T-helper 2 cell treated with Interferon-gamma antibody and Interleukin-4, amounts not matched to agents 100 ng/mL and 5 ng/mL, for 36 hours (primary cell): ENCODE measurements around the gene ABCB1. TPM values are rescaled to one million over a fixed set of nuclear protein-coding genes. Genes with fewer than 3 reads are reported as not detected.
"Not testable (repeated sequence)": the region's sequence is repeated elsewhere in the genome, so short reads cannot be mapped to it uniquely, and the experiment has no call there.

Experiments used
- intact Hi-C: fragments of 100-400 bp; cut with micrococcal nuclease; formaldehyde crosslinking; loops from one replicate; pipeline ENCODE4 v1.15.1; 2023
- total RNA-seq: library from RNA; stranded (reverse); gene quantifications from 2 replicates; pipeline ENCODE4 v1.2.3, GENCODE V29; 2022

Gene ABCB1
- total RNA-seq, 1 donor from 2014 or later = 3.7 TPM

GRCh38 chr7:87581723-87582122, 19.0 kb downstream of the ABCB1 start:
- intact Hi-C loops = no loop called here

DNA sequence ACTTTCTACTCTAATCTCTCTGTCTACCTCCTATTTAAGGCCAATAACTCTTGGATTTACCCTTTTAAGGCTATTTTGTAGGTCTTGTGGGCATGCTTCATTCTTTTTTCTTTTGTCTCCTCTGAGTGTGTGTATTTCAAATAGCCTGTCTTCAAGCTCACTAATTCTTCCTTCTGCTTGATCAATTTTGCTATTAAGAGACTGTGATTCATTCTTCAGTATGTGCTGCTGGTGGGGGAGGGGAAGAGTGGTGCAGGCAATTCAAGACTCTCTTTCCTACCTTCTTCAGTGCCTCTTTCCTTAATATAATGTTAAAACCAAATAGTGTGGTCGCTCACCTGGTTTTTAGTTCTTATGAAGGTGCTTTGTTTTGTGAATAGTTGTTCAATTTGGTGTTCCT, 20.0 kb downstream of the ABCB1 start:
- intact Hi-C loops = no loop called here

- intact Hi-C loops = no loop called here
These were observed 25.2 kb downstream of the ABCB1 start for GRCh38 chr7:87575521-87575920.

- intact Hi-C loops = no loop called here
These were observed 26.1 kb downstream of the ABCB1 start for GRCh38 chr7:87574630-87575029.

DNA sequence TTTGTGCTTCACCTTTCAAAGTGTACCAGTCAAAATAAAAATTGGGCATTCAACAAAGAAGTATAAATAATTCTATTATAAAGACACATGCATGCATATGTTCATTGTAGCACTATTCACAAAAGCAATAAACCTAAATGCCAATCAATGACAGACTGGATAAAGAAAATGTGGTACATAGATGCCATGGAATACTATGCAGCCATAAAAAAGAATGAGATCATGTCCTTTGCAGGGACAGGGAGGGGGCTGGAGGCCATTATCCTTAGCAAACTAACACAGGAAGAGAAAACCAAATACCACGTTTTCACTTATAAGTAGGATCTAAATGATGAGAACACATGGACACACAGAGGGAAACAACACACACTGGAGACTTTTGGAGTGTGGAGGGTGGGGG, 28.2 kb downstream of the ABCB1 start:
- intact Hi-C loops = not testable (repeated sequence)

DNA sequence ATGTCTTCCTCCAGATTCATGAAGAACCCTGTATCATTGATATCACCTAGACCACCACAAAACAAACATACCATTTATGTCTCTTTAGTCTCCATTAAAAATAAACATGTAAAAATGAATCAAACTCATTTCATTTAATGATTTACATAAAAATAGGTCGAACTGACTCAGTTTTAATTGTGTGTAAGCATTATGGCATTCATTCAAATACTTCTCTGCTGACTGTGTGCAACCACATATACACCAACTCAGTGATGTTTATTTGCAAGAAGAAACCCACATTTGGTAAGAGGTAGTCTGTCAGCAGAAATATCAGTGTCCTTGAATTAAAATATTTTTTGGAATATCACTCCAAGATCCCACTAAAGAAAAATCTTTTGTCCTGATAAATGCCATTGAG, 30.5 kb downstream of the ABCB1 start:
- intact Hi-C loops = no loop called here

GRCh38 chr7:87567052-87567451, 33.6 kb downstream of the ABCB1 start:
- intact Hi-C loops = no loop called here

- intact Hi-C loops = no loop called here
These were observed 34.3 kb downstream of the ABCB1 start for GRCh38 chr7:87566311-87566900.

GRCh38 chr7:87565877-87566276, 34.8 kb downstream of the ABCB1 start:
- intact Hi-C loops = no loop called here

DNA sequence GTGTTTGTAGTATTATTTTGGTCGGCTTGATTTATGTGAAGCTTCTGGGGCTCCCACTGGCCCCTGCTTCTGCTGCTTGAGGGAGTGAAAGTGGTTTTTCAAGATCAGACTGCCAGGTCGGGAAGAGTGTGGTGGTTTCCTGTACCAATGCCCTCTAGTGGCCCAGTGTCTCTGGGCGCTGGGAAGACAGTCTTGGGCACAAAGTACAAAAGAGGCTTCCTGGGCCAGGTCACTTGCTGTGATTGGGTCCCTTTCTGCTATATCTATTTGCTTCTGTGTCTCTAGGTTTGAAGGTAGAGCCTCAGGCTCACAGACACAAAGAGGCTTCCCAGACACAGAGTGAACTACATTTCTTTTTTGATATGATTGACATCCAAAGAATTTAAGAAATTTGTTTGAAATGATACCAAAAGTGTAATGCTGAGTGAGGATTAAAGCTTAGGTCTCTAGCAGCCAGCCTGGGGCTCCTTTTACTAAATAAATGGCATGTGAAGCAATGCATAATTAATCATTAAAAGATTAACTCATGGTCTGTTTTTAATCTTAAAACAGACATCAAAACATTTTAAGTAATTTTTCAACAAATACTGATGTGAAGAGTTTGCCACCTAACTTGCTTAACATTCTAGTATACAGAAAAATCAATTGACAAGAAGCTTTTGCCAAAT, 36.3 kb downstream of the ABCB1 start:
- intact Hi-C loops = no loop called here

- intact Hi-C loops = no loop called here
These were observed 39.0 kb downstream of the ABCB1 start for GRCh38 chr7:87561702-87562101.

- intact Hi-C loops = no loop called here
These were observed 39.6 kb downstream of the ABCB1 start for GRCh38 chr7:87561102-87561501.

DNA sequence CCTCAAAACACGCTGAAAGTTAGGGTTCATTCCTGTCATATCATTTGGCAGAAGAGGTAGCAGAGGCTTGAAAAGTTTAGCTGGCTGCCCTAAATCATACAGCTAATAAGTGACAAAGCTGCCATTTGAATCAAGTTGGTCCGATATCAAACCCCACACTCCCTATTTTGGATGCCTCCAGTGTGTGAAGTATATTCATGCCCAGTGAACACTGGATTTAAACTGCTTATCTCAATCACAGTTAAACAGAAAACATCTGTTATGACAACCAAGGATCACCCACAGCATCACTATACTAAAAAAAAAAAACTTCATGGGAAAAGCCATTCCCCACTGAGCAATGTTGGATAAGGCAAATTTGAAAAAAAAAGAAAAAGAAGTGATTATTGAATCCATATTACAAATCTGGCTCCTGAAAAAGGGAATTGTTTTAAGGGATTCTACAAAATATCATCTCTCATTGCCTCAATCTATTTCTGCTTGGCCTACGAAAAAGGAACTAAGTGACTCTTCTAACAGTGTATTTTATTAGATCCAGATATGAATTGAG, 48.3 kb downstream of the ABCB1 start:
- intact Hi-C loops = no loop called here

GRCh38 chr7:87548123-87548919, 52.4 kb downstream of the ABCB1 start:
- intact Hi-C loops = no loop called here

DNA sequence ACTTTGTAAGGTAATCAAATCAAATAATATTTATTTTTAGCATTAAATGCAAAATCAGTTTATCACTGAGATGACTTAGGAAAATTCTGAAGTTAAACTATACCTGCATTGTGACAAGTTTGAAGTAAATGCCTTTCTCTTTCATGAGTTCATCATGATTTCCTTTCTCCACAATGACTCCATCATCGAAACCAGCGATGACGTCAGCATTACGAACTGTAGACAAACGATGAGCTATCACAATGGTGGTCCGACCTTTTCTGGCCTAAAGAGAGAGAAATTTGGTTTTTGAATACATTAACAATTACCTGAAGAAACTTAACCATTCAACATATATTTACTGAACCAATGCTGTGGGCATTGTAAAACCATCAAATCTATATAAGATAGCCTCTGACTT, 54.9 kb downstream of the ABCB1 start:
- intact Hi-C loops = no loop called here

- intact Hi-C loops = no loop called here
These were observed 57.1 kb downstream of the ABCB1 start for GRCh38 chr7:87543623-87544022.

- intact Hi-C loops = no loop called here
These were observed 59.0 kb downstream of the ABCB1 start for GRCh38 chr7:87541648-87542047.

DNA sequence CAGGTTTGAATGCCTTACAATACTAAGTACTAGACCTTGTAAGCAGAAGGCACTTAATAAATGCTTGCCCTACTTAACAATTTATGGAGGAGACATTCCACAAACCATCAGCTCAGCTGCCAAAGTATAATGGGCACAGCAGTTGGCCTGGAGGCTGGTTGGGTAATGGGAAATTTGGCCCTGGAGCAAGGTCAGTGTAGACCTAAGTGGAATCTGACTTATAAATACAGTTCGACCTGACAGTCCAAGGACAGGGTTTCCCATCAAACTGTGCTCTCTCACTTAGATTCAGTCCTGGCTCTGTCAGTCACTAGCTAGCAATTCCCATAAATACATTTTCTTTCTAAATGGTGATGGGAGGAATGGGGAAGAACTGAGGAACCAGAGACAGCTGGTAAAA, 62.6 kb downstream of the ABCB1 start:
- intact Hi-C loops = no loop called here

DNA sequence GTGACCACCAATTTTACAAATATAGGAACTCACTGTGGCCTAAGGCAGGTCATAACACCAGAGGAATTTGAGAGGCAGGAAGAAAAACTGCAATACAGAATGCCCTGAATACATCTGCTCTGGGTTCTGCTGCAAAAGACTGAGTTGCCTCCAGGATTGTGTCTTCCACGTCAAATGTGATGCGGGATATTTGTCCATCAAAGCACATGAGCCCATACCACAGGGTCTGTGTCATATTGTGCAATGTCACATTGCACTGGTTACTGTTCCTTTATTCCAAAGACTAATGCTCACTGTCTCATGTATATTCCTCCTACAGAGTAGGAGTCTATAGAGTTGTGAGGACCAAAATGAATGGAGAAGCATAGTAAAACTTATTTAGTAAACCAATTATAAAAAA, 66.6 kb downstream of the ABCB1 start:
- intact Hi-C loops = no loop called here

DNA sequence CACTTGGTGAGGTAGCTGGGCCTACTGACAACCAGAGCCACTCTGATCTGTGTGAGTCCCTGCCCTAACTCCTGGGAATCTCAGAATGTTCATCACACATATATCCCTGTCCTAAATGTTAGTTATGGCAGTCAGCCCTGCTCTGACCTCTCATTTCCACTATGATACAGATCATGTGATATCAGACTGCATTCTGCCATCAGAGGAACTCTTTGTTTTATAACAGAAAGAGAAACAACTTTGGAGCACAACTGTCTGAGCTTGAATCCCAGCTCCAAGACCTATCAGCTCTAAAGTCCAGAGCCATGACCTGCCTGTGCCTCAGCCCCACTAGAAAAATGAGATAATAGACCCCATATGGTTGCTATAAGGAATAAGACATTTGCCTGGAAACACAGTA, 70.6 kb downstream of the ABCB1 start:
- intact Hi-C loops = no loop called here

- intact Hi-C loops = no loop called here
These were observed 72.0 kb downstream of the ABCB1 start for GRCh38 chr7:87528730-87529129.

GRCh38 chr7:87518735-87519134, 81.9 kb downstream of the ABCB1 start:
- intact Hi-C loops = no loop called here
